GM19463 (cell line): ENCODE results near the gene ARMCX2.
"Not testable (repeated sequence)": the region's sequence is repeated elsewhere in the genome, so short reads cannot be mapped to it uniquely, and the experiment has no call there.

Experiments used
- ATAC-seq: cut with Tn5 transposase; IDR thresholded peaks from one replicate; pipeline ENCODE4 v1.9.1; 2021; ENCODE audit warnings: mild to moderate bottlenecking, moderate library complexity; ENCODE audit not compliant: unreplicated experiment

The ARMCX2 gene

DNA sequence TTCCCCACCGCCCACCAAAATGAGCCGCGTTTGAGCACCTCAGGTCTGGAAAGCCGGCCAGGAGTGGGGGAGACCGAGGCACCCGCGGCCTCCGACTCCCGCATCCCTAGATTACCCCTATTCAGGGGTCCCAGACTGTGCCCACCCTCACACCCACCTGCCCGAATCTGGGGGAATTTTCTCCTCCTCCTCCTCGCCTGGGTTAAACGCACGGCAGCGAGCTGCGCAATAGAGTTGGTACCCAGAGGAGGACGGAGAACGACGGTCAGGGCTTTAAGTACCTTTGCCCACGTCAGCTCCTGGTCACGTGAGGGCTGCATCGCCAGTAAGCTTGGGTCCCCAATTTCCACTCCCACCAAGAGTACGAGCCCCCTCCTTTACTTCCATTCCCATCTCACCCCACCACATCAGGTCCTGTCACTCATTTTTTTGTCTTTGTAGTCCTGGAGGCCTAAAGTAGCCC, at the start of gene ARMCX2:
Gene ARMCX2, minus strand, starts transcription at position 250 of the 463 bp plus-strand sequence. CDS start 2,262 bp downstream, outside the sequence.
- peak; percentile 60 for ATAC-seq

DNA sequence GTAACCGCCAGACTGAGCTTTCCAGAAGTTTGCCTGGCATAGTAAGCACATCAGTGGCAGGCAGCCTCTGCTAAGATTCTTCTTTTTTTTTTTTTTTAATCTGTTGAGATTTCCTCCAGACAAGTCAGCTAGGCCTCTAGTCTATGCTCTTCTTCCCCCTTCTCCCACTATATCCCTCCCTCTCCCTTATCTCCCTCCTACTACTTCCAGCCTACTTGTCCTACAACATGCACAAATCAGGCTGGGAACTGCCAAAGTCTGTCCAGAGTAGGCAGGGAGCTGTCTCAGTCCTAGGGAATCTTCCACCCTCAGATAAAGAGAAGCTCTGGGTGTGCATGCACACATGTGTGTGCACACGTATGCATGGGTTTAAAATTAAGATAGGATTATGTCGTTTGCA, 49.7 kb upstream of the ARMCX2 start:
- no peak for ATAC-seq

DNA sequence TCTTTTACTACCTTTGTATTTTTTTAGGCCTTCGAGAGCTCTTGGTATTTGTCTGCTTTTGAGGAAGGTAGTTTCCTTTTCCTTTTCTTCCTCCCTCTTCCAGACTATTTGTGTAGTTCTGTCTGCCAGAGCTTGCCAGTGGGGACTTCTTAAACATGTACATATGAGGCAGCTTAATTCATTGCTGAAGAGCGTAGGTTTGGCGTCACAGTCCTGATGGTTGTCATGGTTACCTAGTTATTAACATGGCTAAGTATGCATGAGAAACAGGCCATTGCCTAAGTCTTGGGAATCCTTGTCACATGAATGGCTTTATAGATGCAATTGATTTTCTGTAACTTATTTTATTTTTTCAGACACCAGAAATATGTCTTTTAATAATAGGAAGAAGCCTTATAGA, 48.5 kb upstream of the ARMCX2 start:
- ATAC-seq, result no peak

DNA sequence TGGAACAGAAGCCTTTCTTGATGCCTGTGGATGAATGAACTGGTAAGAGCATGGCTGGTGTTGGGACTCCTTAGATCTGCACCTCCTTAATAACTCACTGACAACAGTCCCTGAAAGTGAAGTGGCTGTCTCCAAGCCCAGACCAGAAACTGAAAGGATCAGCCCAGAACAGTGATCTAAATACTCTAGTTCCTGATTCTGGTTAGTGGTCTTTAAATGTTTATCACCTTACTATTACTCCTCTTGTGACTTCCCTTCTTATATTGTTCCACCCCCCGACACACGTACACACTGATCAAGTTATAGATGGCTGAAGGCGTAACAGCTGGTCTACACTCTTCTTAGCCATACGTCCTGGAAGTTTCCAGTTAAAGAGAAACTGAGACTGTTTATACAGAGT, 33.8 kb upstream of the ARMCX2 start:
- peak; percentile 78 for ATAC-seq

DNA sequence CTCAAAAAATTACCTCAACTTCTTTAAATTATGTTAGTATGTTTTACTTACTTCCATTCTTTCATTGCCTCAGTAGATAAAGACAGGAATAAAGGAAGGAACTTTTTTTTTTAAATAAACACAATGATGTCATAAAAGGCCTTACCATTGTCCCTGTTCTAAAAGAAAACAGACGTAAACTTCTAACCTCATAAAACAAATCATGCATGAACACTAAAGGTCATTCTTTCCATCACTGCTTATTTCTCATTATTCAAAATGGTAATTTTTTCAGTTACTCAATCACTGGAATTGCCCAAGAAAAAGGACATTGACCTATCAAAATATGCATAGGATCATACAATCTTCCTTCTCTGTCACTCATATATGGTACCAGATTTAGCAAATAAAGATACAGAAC, 32.2 kb upstream of the ARMCX2 start:
- no peak for ATAC-seq

DNA sequence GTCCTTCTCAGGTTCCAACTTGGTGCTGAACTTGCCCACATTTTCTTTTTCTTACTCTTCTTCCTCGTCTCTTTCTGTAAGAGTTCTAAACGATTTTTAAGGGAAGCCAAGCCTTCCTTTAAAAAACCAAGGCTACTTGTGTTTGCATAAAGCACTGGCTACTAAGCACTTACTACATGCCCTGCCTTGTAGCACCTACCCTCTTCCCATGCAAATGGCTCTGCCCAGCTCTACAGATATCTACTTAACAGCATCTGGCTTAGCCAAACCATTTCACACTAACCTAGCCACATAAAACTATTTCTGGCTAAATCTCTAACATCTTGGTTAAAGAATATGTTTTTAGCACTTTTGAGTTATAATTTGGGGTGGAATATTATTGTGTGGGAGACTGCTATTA, 26.9 kb upstream of the ARMCX2 start:
- no peak for ATAC-seq

DNA sequence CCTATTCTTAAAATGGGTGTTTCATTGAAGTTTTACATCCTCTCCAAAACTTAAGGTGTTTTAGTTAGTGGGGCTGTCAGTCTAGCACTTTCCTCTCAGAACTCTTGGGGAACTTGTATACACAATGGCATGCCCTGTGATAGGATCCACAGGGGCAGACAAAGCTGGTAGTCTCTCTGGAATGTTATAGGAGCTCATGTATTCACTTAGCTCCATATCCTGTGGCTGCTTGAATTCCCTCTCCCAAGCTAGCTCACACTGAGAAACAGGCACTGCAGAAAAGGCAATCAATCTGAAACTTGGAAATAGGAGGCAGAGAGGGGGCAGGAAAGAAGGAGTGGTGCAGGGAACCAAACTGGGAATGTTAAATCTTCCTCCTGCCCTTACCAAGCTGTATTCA, 26.3 kb upstream of the ARMCX2 start:
- no peak for ATAC-seq

DNA sequence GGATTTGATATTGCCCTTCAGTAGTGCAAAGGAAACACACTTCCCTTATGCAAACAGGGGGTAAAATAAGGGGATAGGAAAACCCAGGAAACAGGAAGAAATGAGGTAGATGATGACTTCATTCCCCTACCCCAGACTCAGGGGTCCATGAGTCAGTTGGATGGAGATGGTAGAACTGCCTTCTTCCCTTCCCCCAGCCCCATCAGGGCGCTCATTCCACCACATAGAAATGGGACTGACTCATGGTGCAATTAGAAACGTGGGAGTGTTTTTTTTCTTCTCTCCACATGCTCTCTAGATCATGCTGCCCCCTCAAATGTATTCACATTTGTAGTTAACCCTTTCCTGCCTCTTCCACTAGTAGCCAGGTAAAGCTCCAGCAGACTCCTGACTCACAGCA, 23.1 kb upstream of the ARMCX2 start:
- no peak for ATAC-seq

DNA sequence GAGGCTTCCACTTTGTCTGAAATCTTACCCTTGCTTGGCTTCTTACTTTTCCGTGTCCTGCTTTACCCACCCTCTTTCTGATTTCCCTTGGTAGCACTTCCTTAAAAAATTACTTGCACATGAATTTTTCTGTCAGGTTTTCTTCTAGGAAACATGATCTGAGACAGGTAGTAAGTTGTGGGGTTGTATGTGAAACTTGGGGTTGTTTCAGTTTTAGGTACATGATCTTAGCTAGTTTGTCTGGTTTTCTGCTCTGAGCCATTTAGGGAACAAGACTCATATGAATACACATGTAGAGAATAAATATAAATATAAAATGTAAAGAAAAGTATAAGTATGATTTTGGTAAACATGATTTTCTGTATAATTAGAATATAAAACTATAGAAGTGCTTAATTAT, 17.4 kb upstream of the ARMCX2 start:
- ATAC-seq, result peak; percentile 75

DNA sequence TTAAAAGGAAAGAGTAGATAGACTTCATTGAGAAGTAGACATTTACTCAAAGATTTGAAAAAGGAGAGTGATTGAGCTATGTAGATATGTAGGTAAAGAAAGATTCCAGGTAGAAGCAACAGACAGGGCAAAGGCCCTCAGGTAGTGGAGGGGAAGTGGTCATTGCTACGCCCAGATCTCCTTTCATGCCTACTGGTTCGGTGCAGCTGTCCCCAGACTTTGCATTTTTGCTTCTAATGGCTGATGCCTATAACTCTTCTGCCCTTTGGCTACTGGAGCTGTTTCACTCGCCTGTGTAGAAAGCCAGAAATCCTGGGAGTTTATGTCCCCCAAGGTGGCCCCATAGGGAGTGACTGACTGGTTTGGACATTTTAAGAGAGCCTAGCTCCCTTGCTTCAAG, 16.9 kb upstream of the ARMCX2 start:
- peak; percentile 30 for ATAC-seq

DNA sequence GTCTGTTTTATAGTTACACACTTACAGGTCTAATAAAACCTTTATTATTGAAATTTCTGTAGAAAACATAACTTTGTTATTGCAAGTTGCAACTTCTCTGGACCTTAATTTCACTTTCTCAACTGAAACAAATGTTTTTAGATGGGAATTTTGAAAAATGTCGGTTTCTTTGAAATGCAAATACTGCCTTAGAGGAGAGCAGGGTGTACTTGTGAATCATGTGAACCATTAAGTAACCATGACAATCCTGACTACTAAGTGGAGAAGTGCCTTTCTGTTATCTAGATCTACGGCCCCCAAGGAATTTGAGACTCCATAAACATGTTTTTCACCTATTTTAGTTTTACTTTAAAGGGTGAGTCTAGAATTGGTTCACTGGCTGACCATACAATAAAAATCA, 8.5 kb upstream of the ARMCX2 start:
- no peak for ATAC-seq

DNA sequence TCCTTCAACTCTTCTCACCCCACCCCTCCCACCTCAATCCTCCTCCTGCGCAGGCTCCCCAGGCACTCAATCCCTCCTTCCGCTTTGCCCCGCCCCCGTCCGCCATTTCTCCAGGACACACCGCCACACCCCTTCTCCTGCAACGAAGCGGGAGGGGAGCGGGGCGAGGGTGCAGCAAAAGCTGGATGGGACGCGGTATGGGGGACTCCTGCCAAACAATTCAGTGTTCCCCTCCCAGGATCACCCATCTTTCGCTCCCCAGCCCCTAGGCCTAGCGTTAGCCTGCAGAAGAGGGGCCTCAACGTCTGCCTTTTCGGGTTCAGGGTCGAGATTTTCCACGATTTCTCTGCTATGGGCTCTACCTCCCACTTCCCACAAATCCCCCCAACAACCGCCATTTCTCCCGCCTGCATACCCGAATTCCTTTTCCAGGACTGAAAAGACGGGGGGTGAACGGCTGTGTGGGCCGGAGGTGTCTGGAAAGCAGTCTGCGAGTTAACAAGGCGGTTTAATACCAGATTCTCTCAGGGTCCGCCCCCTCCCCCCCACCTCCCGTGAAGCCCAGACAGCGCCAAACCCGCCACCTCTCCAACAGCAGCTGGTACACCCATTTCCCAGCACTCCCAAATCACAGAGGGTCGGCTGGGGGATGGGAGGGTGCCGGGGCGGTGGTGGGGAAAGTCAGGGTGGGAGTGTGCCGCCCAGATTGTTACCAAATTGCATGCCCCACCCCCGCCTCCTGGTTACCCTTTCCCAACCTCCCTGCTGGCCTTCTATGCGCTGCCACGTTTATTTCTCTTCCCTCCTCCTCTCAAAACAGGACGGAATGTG, 774 bp downstream of the ARMCX2 start:
- peak; percentile 76 for ATAC-seq

DNA sequence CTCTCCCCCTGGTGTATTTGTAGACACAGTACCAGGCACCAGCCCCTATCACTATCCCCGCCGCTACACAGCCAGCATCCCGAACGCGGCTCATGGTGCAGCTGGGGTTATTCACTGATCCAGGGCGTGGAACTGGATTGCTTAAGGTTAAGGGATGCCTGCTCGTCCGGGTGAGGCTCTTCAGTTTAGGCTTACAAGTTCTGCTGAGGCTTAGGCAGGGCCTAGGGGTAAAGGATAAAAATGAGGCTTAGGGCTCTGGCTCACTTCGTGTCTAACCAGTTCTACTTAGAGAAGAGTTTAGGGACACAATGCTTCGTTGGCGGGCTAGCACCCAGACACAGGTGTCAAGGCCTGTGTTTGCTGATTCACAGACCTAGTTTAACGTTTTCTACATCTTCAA, 2.2 kb downstream of the ARMCX2 start:
- ATAC-seq, result no peak

DNA sequence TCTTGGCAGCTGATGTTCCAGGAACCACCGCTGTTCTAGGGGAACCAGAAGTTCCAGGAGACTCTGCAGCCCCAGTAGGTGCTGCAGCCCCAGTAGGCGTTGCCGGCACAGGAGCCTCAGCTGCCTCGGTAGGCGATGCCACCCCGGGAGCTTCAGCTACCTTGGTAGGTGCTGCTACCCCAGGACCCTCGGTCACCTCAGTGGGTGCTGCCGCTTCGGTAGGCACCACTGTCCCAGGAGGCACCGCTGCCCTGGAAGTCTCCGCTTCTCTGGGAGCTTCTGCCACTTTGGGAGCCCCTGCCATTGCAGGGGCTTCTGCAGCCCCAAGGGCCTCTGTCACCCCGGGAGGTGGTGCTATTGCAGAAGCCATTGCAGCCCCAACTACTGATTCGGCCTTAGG, 2.8 kb downstream of the ARMCX2 start:
- no peak for ATAC-seq

DNA sequence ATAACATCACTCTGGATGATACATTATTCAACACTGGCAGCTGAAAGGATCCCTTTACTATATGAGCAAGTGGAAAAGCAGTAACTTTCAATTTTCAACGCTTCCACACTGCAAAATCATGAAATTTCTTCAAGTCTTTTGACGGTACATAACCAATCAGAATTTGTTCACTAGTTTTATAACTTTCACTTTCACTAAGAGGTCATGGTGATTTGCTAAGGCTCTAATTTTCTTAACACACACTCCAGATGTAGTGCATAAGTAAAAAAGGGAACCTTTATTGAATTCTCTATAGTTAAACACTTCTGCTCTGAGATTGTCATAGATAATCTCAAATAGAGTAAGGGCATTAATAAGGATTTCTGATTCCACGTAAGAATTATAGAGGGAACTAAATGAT, 4.1 kb downstream of the ARMCX2 start:
- ATAC-seq, result no peak

DNA sequence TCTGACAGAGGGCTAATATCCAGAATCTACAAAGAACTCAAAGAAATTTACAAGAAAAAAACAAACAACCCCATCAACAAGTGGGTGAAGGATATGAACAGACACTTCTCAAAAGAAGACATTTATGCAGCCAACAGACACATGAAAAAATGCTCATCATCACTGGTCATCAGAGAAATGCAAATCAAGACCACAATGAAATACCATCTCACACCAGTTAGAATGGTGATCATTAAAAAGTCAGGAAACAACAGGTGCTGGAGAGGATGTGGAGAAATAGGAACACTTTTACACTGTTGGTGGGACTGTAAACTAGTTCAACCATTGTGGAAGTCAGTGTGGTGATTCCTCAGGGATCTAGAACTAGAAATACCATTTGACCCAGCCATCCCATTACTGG, 11.9 kb downstream of the ARMCX2 start:
- not testable (repeated sequence) for ATAC-seq

DNA sequence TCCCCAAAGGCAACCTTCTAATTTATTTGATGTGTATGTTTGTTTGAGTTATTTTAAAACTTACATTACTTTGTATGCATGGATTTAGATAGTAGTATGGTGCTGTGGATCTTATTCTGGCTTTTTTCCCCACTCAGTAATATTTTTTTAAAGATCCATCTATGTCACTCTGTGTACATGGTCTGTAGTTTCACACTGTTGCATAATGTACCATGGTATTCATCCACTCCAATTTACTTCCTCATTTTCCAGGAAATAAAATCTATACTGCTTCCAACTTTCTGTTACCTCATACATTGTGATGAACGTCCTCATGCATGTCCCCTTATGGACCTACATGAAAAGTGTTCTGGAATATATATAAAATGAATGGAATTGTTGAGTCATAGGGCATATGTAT, 17.6 kb downstream of the ARMCX2 start:
- no peak for ATAC-seq

DNA sequence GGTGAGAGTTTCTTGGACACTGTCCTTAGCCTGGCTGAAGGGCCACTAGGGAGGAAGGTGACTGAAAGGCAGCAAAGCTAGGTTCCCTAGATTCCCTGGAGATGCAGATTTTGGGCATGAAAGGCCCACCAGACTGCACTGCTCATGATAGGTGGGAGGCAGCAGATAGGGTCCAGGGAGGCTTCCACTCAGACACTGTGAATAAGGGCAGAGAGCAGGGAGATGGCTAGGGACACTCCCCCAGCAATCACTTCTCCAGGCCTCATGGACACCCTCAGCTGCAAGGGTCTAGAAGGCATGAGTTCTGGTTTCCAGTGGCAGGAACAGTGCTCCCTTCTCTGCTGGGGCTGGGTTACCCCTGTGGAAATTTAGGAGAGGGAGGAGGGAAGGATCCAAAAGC, 20.1 kb downstream of the ARMCX2 start:
- no peak for ATAC-seq

DNA sequence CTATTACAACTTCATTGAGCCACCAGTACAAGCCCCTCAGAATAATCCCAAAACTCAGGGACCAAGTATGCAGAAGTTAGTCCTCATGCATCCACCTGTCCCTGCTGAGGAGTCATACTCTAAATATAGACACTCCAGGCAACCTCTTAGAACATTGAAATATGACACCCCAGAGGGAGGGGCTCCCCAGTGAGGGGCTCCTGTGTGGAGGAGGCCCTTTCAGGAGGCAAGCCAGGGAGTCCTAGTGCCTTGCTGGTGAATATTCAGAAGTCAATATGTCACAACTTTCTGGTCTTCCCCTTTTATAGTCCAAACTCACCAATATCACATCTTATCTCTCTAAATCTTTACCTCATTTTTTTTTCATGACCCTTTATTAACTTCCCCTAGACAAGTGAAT, 40.3 kb downstream of the ARMCX2 start:
- ATAC-seq, result no peak

DNA sequence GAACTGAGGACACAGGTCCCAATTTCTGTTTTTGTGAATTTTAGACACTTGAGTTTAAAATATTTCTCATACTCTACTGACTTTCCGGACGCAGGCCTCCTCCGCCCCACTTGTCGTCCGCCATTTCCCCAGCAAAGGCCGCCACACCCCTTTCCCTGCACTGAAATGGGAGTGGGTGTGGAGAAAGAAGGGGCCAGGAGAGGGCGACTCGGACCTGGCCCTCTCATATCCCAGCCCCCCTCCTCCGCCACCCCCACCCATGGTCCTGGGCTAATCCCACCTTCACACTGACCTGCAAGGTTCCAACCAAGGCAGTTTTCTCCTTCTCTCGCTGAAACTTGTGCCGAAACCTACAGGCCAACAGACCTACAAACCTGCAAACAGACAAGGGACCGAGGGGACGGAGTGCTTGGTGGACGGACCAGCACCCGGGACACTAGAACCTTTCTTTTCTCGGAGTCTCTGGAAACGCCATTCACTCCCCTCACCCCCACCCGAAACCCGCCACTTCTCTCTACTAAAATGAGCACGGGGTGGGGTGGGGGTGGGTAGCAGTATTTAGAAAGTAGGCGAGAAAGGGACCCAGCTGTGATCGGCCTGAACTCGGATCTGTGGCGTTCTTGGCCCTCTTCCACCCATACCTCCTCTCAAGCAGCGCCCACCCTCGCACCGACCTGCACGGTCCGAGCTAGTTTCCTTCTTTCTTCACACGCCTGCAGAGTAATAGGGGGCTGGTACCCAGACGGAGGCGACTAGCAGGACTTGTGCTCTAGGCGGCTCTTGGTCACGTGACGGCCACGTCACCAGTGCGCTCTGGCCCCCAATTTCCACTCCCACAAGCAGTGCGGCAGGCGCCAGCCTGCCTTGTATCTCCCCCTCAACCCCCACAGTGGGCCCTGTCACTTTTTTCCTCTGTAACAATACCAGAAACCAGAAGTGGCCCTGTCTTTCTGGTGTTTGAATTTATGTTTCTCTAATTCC, 42.1 kb downstream of the ARMCX2 start, which contains the start of gene ARMCX6:
Gene ARMCX6, minus strand, starts transcription at position 790 of the 981 bp plus-strand sequence. CDS start 1,380 bp downstream, outside the sequence.
- ATAC-seq, result peak; percentile 94

DNA sequence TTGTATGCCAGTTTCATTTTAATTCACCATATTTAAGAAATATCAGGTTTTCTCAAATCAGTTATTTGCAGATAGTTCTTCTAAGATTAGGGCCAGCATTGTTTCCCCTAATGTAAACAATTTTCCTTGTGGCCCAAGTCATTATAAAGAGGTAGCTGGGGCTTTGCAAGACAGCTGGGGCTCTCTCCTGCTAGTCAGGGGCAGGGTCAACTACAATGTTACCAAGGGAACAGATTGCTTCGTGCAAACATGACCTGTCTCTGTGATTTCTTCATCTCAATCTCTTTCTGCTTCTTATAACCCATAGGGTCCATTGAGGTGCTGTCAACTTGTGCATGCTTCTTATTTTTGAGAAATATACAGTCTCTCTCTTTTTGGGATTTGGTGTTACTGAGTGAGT, 53.9 kb downstream of the ARMCX2 start:
- no peak for ATAC-seq
